NCI-H748 treated with DMSO at 0.1 percent for 48 hours (cell line): ENCODE measurements around the gene SORCS1.

Source experiments
- DNase-seq: peaks from one replicate; lab custom pipeline; 2025; lab: John Stamatoyannopoulos, UW

The SORCS1 gene

GRCh38 chr10:106992055-106992454 is 172.5 kb downstream of the SORCS1 start:
- DNase-seq, result no peak

GRCh38 chr10:106991091-106991490 is 173.4 kb downstream of the SORCS1 start:
- DNase-seq, result no peak

- no peak for DNase-seq
These were observed 177.1 kb downstream of the SORCS1 start for GRCh38 chr10:106987362-106987761.

- no peak for DNase-seq
These were observed 182.2 kb downstream of the SORCS1 start for GRCh38 chr10:106982268-106982667.

DNA sequence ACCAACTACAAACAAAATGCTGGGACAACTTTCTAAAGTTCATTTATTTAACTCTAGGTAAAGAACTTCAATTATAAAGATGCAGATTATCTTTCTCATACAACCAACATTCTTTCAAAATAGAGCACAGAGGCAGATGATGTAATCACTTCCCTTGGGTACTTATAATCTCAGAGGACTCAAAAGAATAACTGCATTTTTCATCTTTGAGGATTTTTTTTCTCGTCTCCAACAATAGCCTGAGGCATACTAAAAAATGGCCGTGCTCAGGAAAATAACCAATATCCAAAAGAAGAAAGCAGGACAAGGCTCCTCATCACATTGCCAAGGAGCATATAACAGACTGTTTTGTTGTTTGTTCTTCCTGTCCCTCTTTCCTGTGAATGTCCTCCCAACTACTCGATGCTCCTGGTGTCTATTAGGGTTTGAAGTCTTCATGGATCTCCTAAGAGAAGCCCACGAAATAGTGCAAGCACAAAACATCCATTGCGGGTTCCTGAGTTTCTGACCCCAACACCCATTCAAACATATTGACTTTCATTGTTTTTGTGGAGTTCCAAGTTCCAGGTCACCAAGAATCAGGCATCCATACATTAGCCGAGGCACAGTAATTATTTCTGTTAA is 182.9 kb downstream of the SORCS1 start:
- no peak for DNase-seq

GRCh38 chr10:106980495-106981451 is 183.7 kb downstream of the SORCS1 start:
- no peak for DNase-seq

GRCh38 chr10:106978756-106979155 is 185.8 kb downstream of the SORCS1 start:
- DNase-seq, result no peak

DNA sequence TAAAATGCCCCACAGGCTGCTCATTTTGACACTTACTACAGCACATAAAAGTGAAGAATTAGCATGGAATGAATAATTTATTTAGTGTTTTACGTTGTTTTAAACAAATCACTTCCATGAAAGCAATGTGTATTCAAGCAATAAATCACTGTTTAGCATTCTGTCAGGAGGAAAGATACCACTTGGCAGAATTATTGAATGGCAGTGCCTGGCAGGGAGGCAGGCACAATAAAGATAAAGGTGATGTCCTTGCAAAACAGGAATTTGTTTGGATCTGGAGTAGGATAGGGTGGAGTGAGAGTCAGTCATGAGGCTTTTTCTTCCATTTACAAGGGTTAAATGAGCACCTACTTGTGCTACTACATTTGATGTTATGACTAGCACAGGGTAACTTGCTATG is 190.8 kb downstream of the SORCS1 start:
- DNase-seq, result no peak

GRCh38 chr10:106973288-106973687 is 191.2 kb downstream of the SORCS1 start:
- DNase-seq, result no peak

- DNase-seq, result no peak
These were observed 192.1 kb downstream of the SORCS1 start for GRCh38 chr10:106972381-106972780.

- DNase-seq, result no peak
These were observed 193.1 kb downstream of the SORCS1 start for GRCh38 chr10:106971411-106971831.

- DNase-seq, result no peak
These were observed 197.1 kb downstream of the SORCS1 start for GRCh38 chr10:106967452-106967851.

DNA sequence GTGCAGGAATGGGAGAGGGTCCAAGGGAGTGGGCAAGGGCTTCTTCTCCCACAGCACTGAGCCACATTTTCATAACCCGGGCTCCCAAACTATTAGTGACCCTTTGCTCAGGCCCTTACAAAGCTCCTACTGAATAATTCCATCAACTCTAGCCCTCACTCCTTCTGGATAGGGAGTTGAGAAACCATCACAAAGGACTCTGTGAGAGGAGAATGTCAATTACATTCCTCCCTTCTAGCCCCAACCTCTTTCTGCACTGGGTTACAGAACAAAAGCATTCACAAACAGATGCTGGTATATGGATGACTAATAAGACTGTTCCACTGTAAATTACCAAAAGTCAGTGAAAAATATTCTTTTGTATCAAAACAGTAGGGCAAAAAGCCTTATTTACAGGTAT is 203.7 kb downstream of the SORCS1 start:
- no peak for DNase-seq

DNA sequence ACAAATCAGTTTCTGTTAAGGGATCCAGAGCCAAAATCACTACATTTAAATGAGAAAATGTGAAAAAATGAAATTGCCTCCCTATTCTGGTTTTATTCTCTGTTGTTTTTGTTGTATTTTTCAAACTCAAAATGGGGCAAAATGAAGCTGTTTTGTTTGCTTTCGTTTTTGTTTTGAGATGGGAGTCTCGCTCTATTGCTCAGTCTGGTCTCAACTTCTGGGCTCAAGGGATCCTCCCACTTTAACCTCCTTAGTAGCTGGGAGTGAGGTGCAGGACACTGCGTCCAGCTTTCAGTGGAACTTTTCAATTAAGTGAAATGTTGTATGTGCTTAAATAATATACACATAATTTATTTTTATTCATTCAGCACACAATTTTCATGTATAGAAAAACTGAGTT is 205.0 kb downstream of the SORCS1 start:
- DNase-seq, result no peak

DNA sequence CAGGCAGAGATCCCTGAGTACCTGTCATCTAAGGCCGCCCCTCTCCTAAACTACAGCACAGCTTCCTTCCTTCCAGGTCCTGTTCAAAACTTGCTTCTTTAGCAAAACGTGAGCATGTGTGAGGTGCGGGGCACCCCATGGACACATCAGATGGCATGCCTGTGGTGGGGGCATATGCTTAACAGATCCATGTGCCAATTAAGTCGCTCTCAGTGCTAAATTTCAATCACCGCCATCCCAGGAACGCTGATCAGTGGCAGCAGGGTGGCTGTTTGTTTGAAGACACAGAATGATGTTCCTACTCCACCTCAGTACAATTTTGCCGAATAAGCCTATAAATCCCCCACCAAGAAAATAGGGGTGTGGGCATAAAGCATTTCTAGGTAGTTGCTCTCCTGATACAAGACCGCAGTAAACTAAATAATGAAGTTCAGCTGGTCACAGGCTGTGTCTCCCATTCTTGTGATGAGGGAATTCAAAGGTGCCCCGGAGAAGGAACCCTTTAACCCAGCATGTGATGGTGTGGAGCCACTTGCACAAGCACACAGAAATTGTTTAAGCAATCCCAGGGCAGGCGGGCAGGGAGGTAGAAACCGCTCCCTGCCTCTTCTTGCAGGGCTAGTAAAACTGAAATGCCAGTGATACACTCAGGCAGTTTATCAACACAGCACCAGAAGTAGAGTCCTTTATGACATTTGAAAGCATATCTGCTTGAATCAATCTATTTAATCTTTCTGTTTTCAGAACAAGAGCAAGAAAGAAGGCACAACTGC is 205.7 kb downstream of the SORCS1 start:
- no peak for DNase-seq

DNA sequence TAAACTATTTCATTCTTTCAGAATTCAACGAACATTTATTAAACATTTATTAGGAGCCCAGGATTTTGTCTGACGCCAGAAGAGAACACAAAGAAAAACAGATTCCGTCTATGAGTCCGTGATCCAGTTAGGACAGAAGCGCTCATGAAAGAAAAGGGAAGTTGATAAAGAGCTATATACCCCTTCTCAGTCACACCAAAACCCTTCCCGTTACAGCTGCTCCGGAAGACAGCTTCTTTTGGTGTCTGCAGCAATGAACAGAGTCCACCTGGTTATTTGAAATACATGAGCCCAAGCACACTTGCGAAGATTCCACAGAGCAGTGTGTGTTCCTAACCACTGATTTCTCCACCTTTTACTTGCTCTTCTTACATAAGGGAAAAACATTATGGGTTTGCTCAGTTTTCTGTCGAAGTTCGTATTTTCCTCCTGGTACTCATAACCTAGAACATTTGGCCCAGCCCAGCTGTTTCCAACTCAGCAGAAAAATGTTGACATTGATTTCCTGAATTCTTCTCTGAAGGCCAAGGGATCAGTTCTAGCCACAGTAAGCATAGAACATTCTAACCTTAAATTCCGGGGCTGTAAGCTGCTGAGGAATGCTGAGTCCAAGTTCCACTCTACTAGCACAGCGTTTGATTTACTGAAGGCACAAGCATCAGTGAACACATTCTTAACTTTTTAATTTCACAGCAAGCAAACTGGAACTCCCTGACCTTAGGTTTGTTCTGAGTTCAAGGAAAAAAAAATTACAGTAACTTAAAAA is 206.5 kb downstream of the SORCS1 start:
- DNase-seq, result no peak

- no peak for DNase-seq
These were observed 208.1 kb downstream of the SORCS1 start for GRCh38 chr10:106956216-106956915.

DNA sequence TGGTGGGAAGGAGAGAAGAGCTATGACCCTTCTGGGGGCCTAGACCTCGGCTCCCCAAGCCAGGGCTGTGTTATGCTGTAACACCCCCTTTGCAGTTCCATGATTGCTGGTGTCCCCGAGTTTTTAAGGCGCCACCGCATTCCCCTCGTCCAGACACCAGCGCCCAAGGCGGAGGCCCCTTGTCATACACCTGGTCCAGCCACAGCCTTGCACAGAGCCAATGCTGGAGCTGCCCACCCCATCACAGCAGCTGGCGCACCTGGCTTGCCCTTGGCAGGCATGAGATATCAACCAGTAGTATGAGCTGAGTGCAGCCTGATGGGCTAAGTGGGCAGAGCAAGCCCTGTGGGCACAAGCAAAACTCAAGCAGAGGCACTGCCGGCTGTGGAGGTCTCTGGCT is 209.4 kb downstream of the SORCS1 start:
- DNase-seq, result no peak

GRCh38 chr10:106952033-106952432 is 212.5 kb downstream of the SORCS1 start:
- DNase-seq, result no peak

DNA sequence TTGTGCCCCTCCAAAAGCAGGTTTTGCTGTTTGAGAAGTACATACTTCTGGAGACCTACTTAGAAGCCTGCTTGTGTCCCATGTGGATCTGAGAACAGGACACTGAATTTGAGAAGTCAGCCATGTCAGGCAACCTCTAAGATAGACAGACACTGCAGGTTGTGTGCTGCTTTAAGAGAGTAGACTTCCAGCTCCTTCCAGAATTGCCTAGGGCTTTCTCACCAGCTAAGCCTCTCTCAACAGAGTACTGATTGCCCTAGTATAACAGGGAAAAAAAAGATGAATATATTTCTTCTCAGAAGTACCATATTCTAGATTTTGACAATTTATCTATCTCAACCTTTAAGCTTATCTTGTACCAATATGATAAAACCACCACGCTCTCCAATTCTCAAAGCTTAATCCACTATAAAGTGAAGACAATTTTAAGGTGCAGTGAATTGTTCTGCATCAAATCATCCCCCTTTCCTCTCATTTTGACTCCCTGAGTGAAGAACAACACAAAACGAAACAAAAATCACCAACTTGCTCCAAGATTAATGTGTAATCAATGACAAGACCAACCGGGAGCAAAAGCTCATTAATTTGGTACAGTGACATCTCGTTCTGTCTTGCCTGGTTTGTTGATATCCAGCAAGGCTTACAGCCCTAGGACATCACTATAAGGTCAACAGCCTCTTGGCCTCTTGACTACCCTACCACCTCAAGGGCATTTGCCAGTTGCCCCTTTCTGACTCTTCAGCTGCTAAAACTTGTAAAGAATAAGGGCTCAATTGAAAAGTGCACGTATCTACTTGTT is 214.6 kb downstream of the SORCS1 start:
- no peak for DNase-seq
